HEK293 (cell line): ENCODE data around the gene TEAD2.

Experiments
- CTCF ChIP-seq: fragments of 450-650 bp; formaldehyde crosslinking; IDR thresholded peaks from 2 replicates; pipeline ENCODE4 v1.5.1; 2016; ENCODE audit warnings: missing biosample characterization, missing genetic modification characterization
- MZF1 ChIP-seq: fragments of 450-650 bp; formaldehyde crosslinking; IDR thresholded peaks from 2 replicates; pipeline ENCODE4 v1.5.1; 2017; ENCODE audit warnings: missing biosample characterization, missing genetic modification characterization, borderline replicate concordance
- RBAK ChIP-seq: fragments of 450-650 bp; formaldehyde crosslinking; IDR thresholded peaks from 2 replicates; pipeline ENCODE4 v1.5.1; 2016; ENCODE audit warnings: missing biosample characterization, missing genetic modification characterization
- REST ChIP-seq: fragments of 450-650 bp; formaldehyde crosslinking; IDR thresholded peaks from 2 replicates; pipeline ENCODE4 v1.5.1; 2016; ENCODE audit warnings: missing biosample characterization, missing genetic modification characterization
- SETDB1 ChIP-seq: IDR thresholded peaks from one replicate; pipeline ENCODE4 v1.6.1; 2017; ENCODE audit warnings: mild to moderate bottlenecking, low read length, moderate library complexity, mixed read lengths; ENCODE audit not compliant: insufficient read length
- YY1 ChIP-seq: fragments of 450-650 bp; formaldehyde crosslinking; IDR thresholded peaks from 2 replicates; pipeline ENCODE4 v1.5.1; 2018; ENCODE audit warnings: missing biosample characterization, missing genetic modification characterization
- ZBTB10 ChIP-seq: fragments of 450-650 bp; formaldehyde crosslinking; IDR thresholded peaks from 2 replicates; pipeline ENCODE4 v1.5.1; 2016; ENCODE audit warnings: missing biosample characterization, missing genetic modification characterization
- ZNF133 ChIP-seq: fragments of 450-650 bp; formaldehyde crosslinking; IDR thresholded peaks from 2 replicates; pipeline ENCODE4 v1.5.1; 2016; ENCODE audit warnings: missing biosample characterization, missing genetic modification characterization
- ZNF174 ChIP-seq: fragments of 450-650 bp; formaldehyde crosslinking; IDR thresholded peaks from 2 replicates; pipeline ENCODE4 v1.5.0; 2017; ENCODE audit warnings: missing biosample characterization, mild to moderate bottlenecking, missing genetic modification characterization
- ZNF48 ChIP-seq: fragments of 450-650 bp; formaldehyde crosslinking; IDR thresholded peaks from 2 replicates; pipeline ENCODE4 v1.5.1; 2016; ENCODE audit warnings: missing biosample characterization, missing genetic modification characterization
- ZNF558 ChIP-seq: fragments of 450-650 bp; formaldehyde crosslinking; IDR thresholded peaks from 2 replicates; pipeline ENCODE4 v1.5.1; 2016; ENCODE audit warnings: missing biosample characterization, missing genetic modification characterization

GRCh38 chr19:49359851-49360820 is 2.1 kb downstream of the TEAD2 start:
- no peak for TF ChIP-seq ZBTB10 (tag by site-specific recombination)
- no peak for TF ChIP-seq ZNF174
- no peak for TF ChIP-seq ZNF133
- TF ChIP-seq CTCF (tag by site-specific recombination) = no peak
- no peak for TF ChIP-seq YY1
- no peak for TF ChIP-seq RBAK (tag by site-specific recombination)
- no peak for TF ChIP-seq SETDB1
- no peak for TF ChIP-seq REST (tag by site-specific recombination)
- no peak for TF ChIP-seq MZF1 (tag by site-specific recombination)
- TF ChIP-seq ZNF48 (tag by site-specific recombination) = no peak
- no peak for TF ChIP-seq ZNF558 (tag by site-specific recombination)
